ENCODE results near the gene CHST3.

The CHST3 gene

DNA sequence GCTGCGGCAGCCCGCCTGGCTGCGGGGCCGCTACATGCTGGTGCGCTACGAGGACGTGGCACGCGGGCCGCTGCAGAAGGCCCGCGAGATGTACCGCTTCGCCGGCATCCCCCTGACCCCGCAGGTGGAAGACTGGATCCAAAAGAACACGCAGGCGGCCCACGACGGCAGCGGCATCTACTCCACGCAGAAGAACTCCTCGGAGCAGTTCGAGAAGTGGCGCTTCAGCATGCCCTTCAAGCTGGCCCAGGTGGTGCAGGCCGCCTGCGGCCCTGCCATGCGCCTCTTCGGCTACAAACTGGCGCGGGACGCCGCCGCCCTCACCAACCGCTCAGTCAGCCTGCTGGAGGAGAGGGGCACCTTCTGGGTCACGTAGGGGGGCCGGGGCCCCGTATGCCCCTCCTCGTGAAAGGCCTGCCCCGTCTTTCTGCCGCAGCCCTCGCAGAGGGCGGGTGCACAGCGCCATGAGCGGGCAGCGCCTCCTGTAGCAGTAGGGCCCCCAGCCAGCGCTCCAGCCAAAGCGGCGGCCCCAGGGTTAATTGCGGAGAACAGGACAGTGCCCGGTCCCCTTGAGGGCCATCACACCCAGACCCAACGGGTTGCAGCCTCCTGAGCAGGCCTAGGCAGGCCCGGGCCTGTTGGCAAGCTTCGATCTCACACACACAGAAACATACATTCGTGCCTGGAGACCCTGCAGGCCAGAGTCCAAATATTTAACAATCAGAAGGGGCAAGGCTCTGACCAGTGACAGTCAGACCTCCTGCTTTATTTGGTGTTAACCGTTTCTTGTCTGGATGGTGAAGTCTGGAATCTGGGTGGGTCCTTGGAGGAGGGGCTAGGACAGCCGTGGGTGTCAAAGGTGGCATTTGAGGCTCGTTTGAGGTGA is 44.1 kb downstream of the CHST3 start:
- TF ChIP-seq RAD21 (IDR thresholded peaks at IDR 0.05; ENCODE audit: low read depth) (no peak), ZBTB7A (IDR thresholded peaks at IDR 0.05; ENCODE audit: low read depth) (no peak), YY1 (IDR thresholded peaks at IDR 0.05; ENCODE audit: low read depth) (no peak), NFIC (IDR thresholded peaks at IDR 0.05) (no peak)
- TF ChIP-seq, protein P1, sequence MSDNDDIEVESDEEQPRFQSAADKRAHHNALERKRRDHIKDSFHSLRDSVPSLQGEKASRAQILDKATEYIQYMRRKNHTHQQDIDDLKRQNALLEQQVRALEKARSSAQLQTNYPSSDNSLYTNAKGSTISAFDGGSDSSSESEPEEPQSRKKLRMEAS (IDR thresholded peaks at IDR 0.05), result no peak

- TF ChIP-seq TEAD4 (IDR thresholded peaks at IDR 0.05) (no peak), EGR1 (IDR thresholded peaks at IDR 0.05) (no peak), NFIC (IDR thresholded peaks at IDR 0.05) (no peak), ZBTB7A (IDR thresholded peaks at IDR 0.05; ENCODE audit: low read depth) (no peak), FOXM1 (IDR thresholded peaks at IDR 0.05; ENCODE audit: borderline replicate concordance, low read depth) (no peak), CREB1 (IDR thresholded peaks at IDR 0.05; ENCODE audit: low read depth) (no peak)
- TF ChIP-seq, protein P1 (IDR thresholded peaks at IDR 0.05), result no peak
- TF ChIP-seq, protein P2, sequence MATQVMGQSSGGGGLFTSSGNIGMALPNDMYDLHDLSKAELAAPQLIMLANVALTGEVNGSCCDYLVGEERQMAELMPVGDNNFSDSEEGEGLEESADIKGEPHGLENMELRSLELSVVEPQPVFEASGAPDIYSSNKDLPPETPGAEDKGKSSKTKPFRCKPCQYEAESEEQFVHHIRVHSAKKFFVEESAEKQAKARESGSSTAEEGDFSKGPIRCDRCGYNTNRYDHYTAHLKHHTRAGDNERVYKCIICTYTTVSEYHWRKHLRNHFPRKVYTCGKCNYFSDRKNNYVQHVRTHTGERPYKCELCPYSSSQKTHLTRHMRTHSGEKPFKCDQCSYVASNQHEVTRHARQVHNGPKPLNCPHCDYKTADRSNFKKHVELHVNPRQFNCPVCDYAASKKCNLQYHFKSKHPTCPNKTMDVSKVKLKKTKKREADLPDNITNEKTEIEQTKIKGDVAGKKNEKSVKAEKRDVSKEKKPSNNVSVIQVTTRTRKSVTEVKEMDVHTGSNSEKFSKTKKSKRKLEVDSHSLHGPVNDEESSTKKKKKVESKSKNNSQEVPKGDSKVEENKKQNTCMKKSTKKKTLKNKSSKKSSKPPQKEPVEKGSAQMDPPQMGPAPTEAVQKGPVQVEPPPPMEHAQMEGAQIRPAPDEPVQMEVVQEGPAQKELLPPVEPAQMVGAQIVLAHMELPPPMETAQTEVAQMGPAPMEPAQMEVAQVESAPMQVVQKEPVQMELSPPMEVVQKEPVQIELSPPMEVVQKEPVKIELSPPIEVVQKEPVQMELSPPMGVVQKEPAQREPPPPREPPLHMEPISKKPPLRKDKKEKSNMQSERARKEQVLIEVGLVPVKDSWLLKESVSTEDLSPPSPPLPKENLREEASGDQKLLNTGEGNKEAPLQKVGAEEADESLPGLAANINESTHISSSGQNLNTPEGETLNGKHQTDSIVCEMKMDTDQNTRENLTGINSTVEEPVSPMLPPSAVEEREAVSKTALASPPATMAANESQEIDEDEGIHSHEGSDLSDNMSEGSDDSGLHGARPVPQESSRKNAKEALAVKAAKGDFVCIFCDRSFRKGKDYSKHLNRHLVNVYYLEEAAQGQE (IDR thresholded peaks at IDR 0.05; ENCODE audit: low read depth), result no peak
These were observed 44.8 kb downstream of the CHST3 start for GRCh38 chr10:72009051-72009424.

DNA sequence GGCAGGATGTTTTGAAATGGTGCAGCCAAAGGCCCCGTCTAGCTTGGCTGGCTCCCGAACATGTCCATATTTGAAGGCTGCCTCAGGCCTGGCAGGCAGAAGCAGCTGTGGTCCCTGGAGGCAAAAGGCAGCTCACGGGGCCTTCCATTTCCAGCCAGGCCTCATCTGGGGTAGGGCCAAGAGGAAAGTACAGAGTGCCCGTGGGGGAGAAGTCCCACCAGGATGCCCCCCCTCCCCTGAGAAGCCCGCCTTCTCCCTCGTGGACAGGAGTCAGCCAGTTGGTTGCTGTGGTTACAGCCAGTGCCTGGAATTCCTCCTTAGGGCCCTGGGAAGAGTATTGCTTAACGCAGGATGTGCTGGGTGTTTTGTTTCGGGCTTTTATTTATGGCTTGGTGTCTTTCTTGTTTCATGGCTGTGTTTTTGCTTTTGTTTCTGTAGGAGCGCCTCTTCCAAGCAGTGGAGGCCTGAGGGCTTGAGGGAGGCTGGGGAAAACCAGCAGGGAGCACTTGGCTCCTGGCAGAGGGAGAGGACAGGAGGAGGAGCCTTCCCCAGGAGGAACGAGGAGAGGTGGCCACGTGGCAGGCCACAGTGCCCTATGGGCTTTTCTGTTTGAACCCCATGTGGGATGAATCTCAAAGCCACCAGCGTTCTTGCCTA is 45.4 kb downstream of the CHST3 start:
- TF ChIP-seq FOXM1 (IDR thresholded peaks at IDR 0.05; ENCODE audit: borderline replicate concordance, low read depth) (no peak), TCF12 (IDR thresholded peaks at IDR 0.05; ENCODE audit: low read depth) (no peak), ZBTB7A (IDR thresholded peaks at IDR 0.05; ENCODE audit: low read depth) (no peak), CEBPB (IDR thresholded peaks at IDR 0.05) (no peak), EGR1 (IDR thresholded peaks at IDR 0.05) (no peak), EP300 (IDR thresholded peaks at IDR 0.05; ENCODE audit: borderline replicate concordance) (no peak), YY1 (IDR thresholded peaks at IDR 0.05; ENCODE audit: low read depth) (no peak), CREB1 (IDR thresholded peaks at IDR 0.05; ENCODE audit: low read depth) (no peak), TEAD4 (IDR thresholded peaks at IDR 0.05) (no peak), RAD21 (IDR thresholded peaks at IDR 0.05; ENCODE audit: low read depth) (no peak), NFIC (IDR thresholded peaks at IDR 0.05) (no peak), TAF1 (IDR thresholded peaks at IDR 0.05; ENCODE audit: low read depth) (no peak)
- TF ChIP-seq, protein P1 (IDR thresholded peaks at IDR 0.05), result no peak
- TF ChIP-seq, protein P3, sequence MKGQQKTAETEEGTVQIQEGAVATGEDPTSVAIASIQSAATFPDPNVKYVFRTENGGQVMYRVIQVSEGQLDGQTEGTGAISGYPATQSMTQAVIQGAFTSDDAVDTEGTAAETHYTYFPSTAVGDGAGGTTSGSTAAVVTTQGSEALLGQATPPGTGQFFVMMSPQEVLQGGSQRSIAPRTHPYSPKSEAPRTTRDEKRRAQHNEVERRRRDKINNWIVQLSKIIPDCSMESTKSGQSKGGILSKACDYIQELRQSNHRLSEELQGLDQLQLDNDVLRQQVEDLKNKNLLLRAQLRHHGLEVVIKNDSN (IDR thresholded peaks at IDR 0.05), result no peak
- TF ChIP-seq, protein P2 (IDR thresholded peaks at IDR 0.05; ENCODE audit: low read depth), result no peak

- no peak for TF ChIP-seq CREB1 (IDR thresholded peaks at IDR 0.05; ENCODE audit: low read depth)
- TF ChIP-seq TEAD4 (IDR thresholded peaks at IDR 0.05), result no peak
- TF ChIP-seq NFIC (IDR thresholded peaks at IDR 0.05), result no peak
- TF ChIP-seq FOXM1 (IDR thresholded peaks at IDR 0.05; ENCODE audit: borderline replicate concordance, low read depth), result no peak
- TF ChIP-seq, protein P3 (IDR thresholded peaks at IDR 0.05), result no peak
- TF ChIP-seq YY1 (IDR thresholded peaks at IDR 0.05; ENCODE audit: low read depth), result no peak
- TF ChIP-seq EP300 (IDR thresholded peaks at IDR 0.05; ENCODE audit: borderline replicate concordance), result no peak
- no peak for TF ChIP-seq TCF12 (IDR thresholded peaks at IDR 0.05; ENCODE audit: low read depth)
- TF ChIP-seq, protein P1 (IDR thresholded peaks at IDR 0.05), result no peak
- TF ChIP-seq CEBPB (IDR thresholded peaks at IDR 0.05), result no peak
- no peak for TF ChIP-seq TAF1 (IDR thresholded peaks at IDR 0.05; ENCODE audit: low read depth)
- TF ChIP-seq RAD21 (IDR thresholded peaks at IDR 0.05; ENCODE audit: low read depth), result no peak
- no peak for TF ChIP-seq ZBTB7A (IDR thresholded peaks at IDR 0.05; ENCODE audit: low read depth)
- no peak for TF ChIP-seq EGR1 (IDR thresholded peaks at IDR 0.05)
These were observed 46.2 kb downstream of the CHST3 start for GRCh38 chr10:72010234-72010973.
